GM12873 (cell line): ENCODE measurements around the gene MAGI2.

Source experiments
- CTCF ChIP-seq: IDR thresholded peaks from 2 replicates; pipeline ENCODE4 v1.5.1; 2012; ENCODE audit warnings: low read depth, mild to moderate bottlenecking, moderate library complexity, low read length, control low read depth; ENCODE audit not compliant: insufficient read depth; ENCODE audit errors: missing control alignments

MAGI2 gene

GRCh38 chr7:78399033-78399769, 1054.3 kb downstream of the MAGI2 start:
- TF ChIP-seq CTCF, result no peak

- no peak for TF ChIP-seq CTCF
These were observed 1054.9 kb downstream of the MAGI2 start for GRCh38 chr7:78398576-78398975.

GRCh38 chr7:78398081-78398480, 1055.4 kb downstream of the MAGI2 start:
- no peak for TF ChIP-seq CTCF

GRCh38 chr7:78396210-78396609, 1057.3 kb downstream of the MAGI2 start:
- TF ChIP-seq CTCF, result no peak

GRCh38 chr7:78395298-78396036, 1058.0 kb downstream of the MAGI2 start:
- TF ChIP-seq CTCF, result no peak

GRCh38 chr7:78389022-78389421, 1064.4 kb downstream of the MAGI2 start:
- TF ChIP-seq CTCF, result no peak

GRCh38 chr7:78386520-78386919, 1066.9 kb downstream of the MAGI2 start:
- TF ChIP-seq CTCF, result no peak
